Subcutaneous adipose tissue (tissue), 4 donors: ENCODE data around the gene HSD3B7. TPM values are rescaled to one million over a fixed set of nuclear protein-coding genes. Genes with fewer than 3 reads are reported as not detected.

ENCODE experiments used
- small RNA-seq: library from RNA; depleted of rRNA; stranded (forward); fragments of <200 nt; gene quantifications from one replicate; pipeline ENCODE3, GENCODE V24; 2016
- total RNA-seq, 4 donors: library from RNA; depleted of rRNA; stranded (reverse); fragments of >200 nt; gene quantifications; one replicate each; pipeline ENCODE4 v1.1.0, GENCODE V29; 2016
- TF ChIP-seq, protein P1 (sequence below): fragments of 450-650 bp; IDR thresholded peaks from one replicate; pipeline ENCODE4 v1.5.1; 2016; ENCODE audit warnings: low read depth, mild to moderate bottlenecking, control low read depth, antibody characterized with exemption, moderate library complexity

Gene HSD3B7
- total RNA-seq, 4 donors from 2014 or later = 18.3 to 73.8 (median 30.0) TPM

DNA sequence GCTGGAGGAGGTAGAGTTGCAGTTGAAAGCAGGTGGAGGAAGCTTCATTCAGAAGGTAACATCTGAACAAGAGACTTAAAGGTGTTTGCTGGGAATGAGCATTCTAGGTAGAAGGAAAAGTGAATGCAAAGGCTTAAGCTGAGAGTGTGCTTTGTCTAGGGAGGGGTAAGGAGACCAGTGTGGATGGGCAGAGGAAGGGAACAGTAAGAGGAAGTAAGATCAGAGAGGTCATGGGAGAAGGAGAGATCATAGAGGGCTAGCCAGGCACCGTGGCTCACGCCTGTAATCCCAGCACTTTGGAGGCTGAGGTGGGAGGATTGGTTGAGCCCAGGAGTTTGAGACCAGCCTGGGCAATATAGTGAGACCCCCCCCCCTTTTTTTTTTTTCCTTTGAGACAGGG lies 51.7 kb downstream of the HSD3B7 start:
- TF ChIP-seq, protein P1, sequence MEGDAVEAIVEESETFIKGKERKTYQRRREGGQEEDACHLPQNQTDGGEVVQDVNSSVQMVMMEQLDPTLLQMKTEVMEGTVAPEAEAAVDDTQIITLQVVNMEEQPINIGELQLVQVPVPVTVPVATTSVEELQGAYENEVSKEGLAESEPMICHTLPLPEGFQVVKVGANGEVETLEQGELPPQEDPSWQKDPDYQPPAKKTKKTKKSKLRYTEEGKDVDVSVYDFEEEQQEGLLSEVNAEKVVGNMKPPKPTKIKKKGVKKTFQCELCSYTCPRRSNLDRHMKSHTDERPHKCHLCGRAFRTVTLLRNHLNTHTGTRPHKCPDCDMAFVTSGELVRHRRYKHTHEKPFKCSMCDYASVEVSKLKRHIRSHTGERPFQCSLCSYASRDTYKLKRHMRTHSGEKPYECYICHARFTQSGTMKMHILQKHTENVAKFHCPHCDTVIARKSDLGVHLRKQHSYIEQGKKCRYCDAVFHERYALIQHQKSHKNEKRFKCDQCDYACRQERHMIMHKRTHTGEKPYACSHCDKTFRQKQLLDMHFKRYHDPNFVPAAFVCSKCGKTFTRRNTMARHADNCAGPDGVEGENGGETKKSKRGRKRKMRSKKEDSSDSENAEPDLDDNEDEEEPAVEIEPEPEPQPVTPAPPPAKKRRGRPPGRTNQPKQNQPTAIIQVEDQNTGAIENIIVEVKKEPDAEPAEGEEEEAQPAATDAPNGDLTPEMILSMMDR = no peak

Small RNAs within 50 kb of the gene (small RNA-seq; reads per million reads assigned to genes)
- gene AC135048.1 = not detected

Other genes starting within 250 kb of the HSD3B7 start
- gene PHKG2, start 236.8 kb upstream of the HSD3B7 start, total RNA-seq = 10 to 100 TPM; 17.8 to 27.5 (median 21.6) TPM
- gene CFAP119, start 223.1 kb upstream of the HSD3B7 start, total RNA-seq = 1 to 10 TPM in 3 of 4 donors, not detected in 1; 1.9 to 6.2 (median 2.7) TPM
- 10 to 100 TPM; 37.8 to 78.7 (median 54.2) TPM for gene RNF40, start 222.9 kb upstream of the HSD3B7 start, total RNA-seq
- gene ZNF629, start 198.0 kb upstream of the HSD3B7 start, total RNA-seq = 10 to 100 TPM in 1 of 4 donors, 1 to 10 TPM in 3; 6.6 to 13.4 (median 9.0) TPM
- gene BCL7C, start 91.1 kb upstream of the HSD3B7 start, total RNA-seq = 10 to 100 TPM; 15.3 to 34.9 (median 24.3) TPM
- gene CTF1, start 88.6 kb upstream of the HSD3B7 start, total RNA-seq = 1 to 10 TPM in 2 of 4 donors, under 1 TPM in 1, not detected in 1; 0.85 to 2.9 (median 2.8) TPM
- gene FBXL19, start 61.6 kb upstream of the HSD3B7 start, total RNA-seq = 1 to 10 TPM; 2.4 to 6.2 (median 4.2) TPM
- gene ORAI3, start 36.1 kb upstream of the HSD3B7 start, total RNA-seq = 10 to 100 TPM; 13.4 to 41.1 (median 36.3) TPM
- gene SETD1A, start 27.5 kb upstream of the HSD3B7 start, total RNA-seq = 10 to 100 TPM in 1 of 4 donors, 1 to 10 TPM in 3; 3.9 to 10.5 (median 5.3) TPM
- 1 to 10 TPM in 2 of 4 donors, under 1 TPM in 2; 0.49 to 2.2 (median 0.90) TPM for gene STX1B, start 25.4 kb downstream of the HSD3B7 start, total RNA-seq
- gene STX4, start 48.4 kb downstream of the HSD3B7 start, total RNA-seq = 10 to 100 TPM; 45.7 to 70.7 (median 55.6) TPM
- gene ZNF668, start 89.0 kb downstream of the HSD3B7 start, total RNA-seq = 10 to 100 TPM in 1 of 4 donors, 1 to 10 TPM in 3; 7.3 to 10.7 (median 7.6) TPM
- 10 to 100 TPM in 3 of 4 donors, 1 to 10 TPM in 1; 8.3 to 15.6 (median 14.9) TPM for gene ZNF646, start 89.2 kb downstream of the HSD3B7 start, total RNA-seq
- 1 to 10 TPM; 1.5 to 3.2 (median 1.8) TPM for gene PRSS53, start 103.7 kb downstream of the HSD3B7 start, total RNA-seq
- 100 to 1,000 TPM in 2 of 4 donors, 10 to 100 TPM in 2; 53.3 to 129 (median 94.6) TPM for gene VKORC1, start 109.6 kb downstream of the HSD3B7 start, total RNA-seq
- 10 to 100 TPM; 26.6 to 45.2 (median 33.2) TPM for gene BCKDK, start 123.2 kb downstream of the HSD3B7 start, total RNA-seq
- 10 to 100 TPM; 42.3 to 71.2 (median 51.9) TPM for gene KAT8, start 132.5 kb downstream of the HSD3B7 start, total RNA-seq
- 1 to 10 TPM in 1 of 4 donors, not detected in 3; 1.4 TPM for gene PRSS8, start 150.5 kb downstream of the HSD3B7 start, total RNA-seq
- gene PRSS36, start 164.9 kb downstream of the HSD3B7 start, total RNA-seq = 10 to 100 TPM in 2 of 4 donors, 1 to 10 TPM in 2; 2.6 to 11.3 (median 8.3) TPM
- gene FUS, start 194.9 kb downstream of the HSD3B7 start, total RNA-seq = 10 to 100 TPM; 53.7 to 92.5 (median 66.2) TPM
- 10 to 100 TPM; 27.1 to 88.4 (median 49.7) TPM for gene PYCARD, start 217.6 kb downstream of the HSD3B7 start, total RNA-seq
- gene TRIM72, start 228.9 kb downstream of the HSD3B7 start, total RNA-seq = not detected
- gene PYDC1, start 231.9 kb downstream of the HSD3B7 start, total RNA-seq = not detected